Fibroblast of lung (primary cell): Measurements from ENCODE around the gene SLC25A25. TPM values are rescaled to one million over a fixed set of nuclear protein-coding genes. Genes with fewer than 3 reads are reported as not detected.
"Not testable (repeated sequence)": the region's sequence is repeated elsewhere in the genome, so short reads cannot be mapped to it uniquely, and the experiment has no call there.

Experiments used
- DNase-seq, 2 donors: peaks; one replicate each; pipeline versions ENCODE4 v3.0.0 to v3.0.0-alpha.2; 2010; ENCODE audit warnings: low read depth in 2 of 2
- H2AFZ ChIP-seq: 2 replicates; pipeline ENCODE4 v1.5.1; 2012; ENCODE audit warnings: low read length, control low read depth, inconsistent platforms
- H3K27ac ChIP-seq: 2 replicates; pipeline ENCODE4 v1.5.1; 2011; ENCODE audit warnings: low read length, control low read depth; ENCODE audit not compliant: insufficient read depth
- H3K27me3 ChIP-seq: 2 replicates; pipeline ENCODE4 v1.5.1; 2011; ENCODE audit warnings: mild to moderate bottlenecking, low read length; ENCODE audit not compliant: control insufficient read depth, insufficient read depth
- H3K36me3 ChIP-seq: 2 replicates; pipeline ENCODE4 v1.5.1; 2011; ENCODE audit warnings: low read length; ENCODE audit not compliant: control insufficient read depth, insufficient read depth
- H3K4me1 ChIP-seq: 2 replicates; pipeline ENCODE4 v1.5.1; 2011; ENCODE audit warnings: low read length; ENCODE audit not compliant: control insufficient read depth, insufficient read depth; ENCODE audit errors: extremely low read depth
- H3K4me2 ChIP-seq: 2 replicates; pipeline ENCODE4 v1.5.1; 2011; ENCODE audit warnings: low read length, control low read depth; ENCODE audit not compliant: insufficient read depth; ENCODE audit errors: extremely low read depth
- H3K4me3 ChIP-seq, 4 experiments: fragments of 200-600 bp in 1 of 4; sonication (generic) in 1 of 4; replicated peaks in 1 of 4; 2 replicates each; pipeline ENCODE4 v1.5.1; 2011 to 2016; ENCODE audit warnings: low read length in 4 of 4, low read depth in 3 of 4, mild to moderate bottlenecking in 3 of 4, control low read depth in 2 of 4, inconsistent platforms in 1 of 4, mixed read lengths in 1 of 4; ENCODE audit not compliant: insufficient read depth in 1 of 4; ENCODE audit errors: control extremely low read depth in 1 of 4
- H3K79me2 ChIP-seq: 2 replicates; pipeline ENCODE4 v1.5.1; 2012; ENCODE audit warnings: mild to moderate bottlenecking, low read length, inconsistent platforms; ENCODE audit not compliant: control insufficient read depth, insufficient read depth
- H3K9ac ChIP-seq: 2 replicates; pipeline ENCODE4 v1.5.1; 2011; ENCODE audit warnings: mild to moderate bottlenecking, low read length, control low read depth; ENCODE audit not compliant: insufficient read depth
- H3K9me3 ChIP-seq: 2 replicates; pipeline ENCODE4 v1.5.1; 2012; ENCODE audit warnings: low read depth, low read length; ENCODE audit not compliant: control insufficient read depth, insufficient read depth
- H4K20me1 ChIP-seq: 2 replicates; pipeline ENCODE4 v1.5.1; 2011; ENCODE audit warnings: low read length; ENCODE audit not compliant: control insufficient read depth, insufficient read depth; ENCODE audit errors: extremely low read depth
- EZH2 ChIP-seq: IDR thresholded peaks from 2 replicates; pipeline ENCODE4 v1.5.1; 2012; ENCODE audit warnings: low read length, control low read depth, mild to moderate bottlenecking; ENCODE audit errors: missing control alignments
- polyA plus RNA-seq, 2 donors: library from polyadenylated mRNA; depleted of rRNA in 1 of 2; stranded (reverse) in 1 of 2; unstranded in 1 of 2; fragments of >200 nt; gene quantifications; 2 replicates each; pipeline ENCODE4 v1.2.1, GENCODE V29; 2011 to 2012; ENCODE audit warnings: missing spikeins in 1 of 2
- total RNA-seq: library from RNA; depleted of rRNA; stranded (reverse); fragments of >200 nt; gene quantifications from 2 replicates; pipeline ENCODE4 v1.2.1, GENCODE V29; 2014
- TF ChIP-seq, protein P1 (sequence below), 2 donors: IDR thresholded peaks in 1 of 2; conservative IDR thresholded peaks in 1 of 2; 1 replicate in 1 of 2; 2 replicates in 1 of 2; pipeline ENCODE4 v1.5.1; 2011 to 2012; ENCODE audit warnings: low read length in 2 of 2, control low read depth in 1 of 2, inconsistent platforms in 1 of 2, low read depth in 1 of 2, mild to moderate bottlenecking in 1 of 2

SLC25A25 gene
- total and polyA plus RNA-seq, 2 donors (not counting 1 experiment from before 2014, with no cell fraction given) = 14.0 to 30.7 TPM

- H3K9me3 ChIP-seq = no peaks in the 10 kb centered on the region
- DNase-seq = no peak
- H3K9ac ChIP-seq = no peak overlapping the region
- H3K4me2 ChIP-seq = no peak overlapping the region
- TF ChIP-seq, protein P1, sequence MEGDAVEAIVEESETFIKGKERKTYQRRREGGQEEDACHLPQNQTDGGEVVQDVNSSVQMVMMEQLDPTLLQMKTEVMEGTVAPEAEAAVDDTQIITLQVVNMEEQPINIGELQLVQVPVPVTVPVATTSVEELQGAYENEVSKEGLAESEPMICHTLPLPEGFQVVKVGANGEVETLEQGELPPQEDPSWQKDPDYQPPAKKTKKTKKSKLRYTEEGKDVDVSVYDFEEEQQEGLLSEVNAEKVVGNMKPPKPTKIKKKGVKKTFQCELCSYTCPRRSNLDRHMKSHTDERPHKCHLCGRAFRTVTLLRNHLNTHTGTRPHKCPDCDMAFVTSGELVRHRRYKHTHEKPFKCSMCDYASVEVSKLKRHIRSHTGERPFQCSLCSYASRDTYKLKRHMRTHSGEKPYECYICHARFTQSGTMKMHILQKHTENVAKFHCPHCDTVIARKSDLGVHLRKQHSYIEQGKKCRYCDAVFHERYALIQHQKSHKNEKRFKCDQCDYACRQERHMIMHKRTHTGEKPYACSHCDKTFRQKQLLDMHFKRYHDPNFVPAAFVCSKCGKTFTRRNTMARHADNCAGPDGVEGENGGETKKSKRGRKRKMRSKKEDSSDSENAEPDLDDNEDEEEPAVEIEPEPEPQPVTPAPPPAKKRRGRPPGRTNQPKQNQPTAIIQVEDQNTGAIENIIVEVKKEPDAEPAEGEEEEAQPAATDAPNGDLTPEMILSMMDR (conservative IDR thresholded peaks at IDR 0.05 in 1 of 2, IDR thresholded peaks at IDR 0.05 in 1 of 2; ENCODE audit: low read depth in 1 of 2, low read length in 2 of 2) = no peak
- TF ChIP-seq EZH2 = no peak
- H3K27me3 ChIP-seq = peaks cover 2% of the 10 kb centered on the region
- no peaks in the 10 kb centered on the region for H3K79me2 ChIP-seq
- H4K20me1 ChIP-seq = no peaks in the 10 kb centered on the region
- H3K27ac ChIP-seq = no peak overlapping the region
- H3K4me1 ChIP-seq = no peaks in the 10 kb centered on the region
- H2AFZ ChIP-seq = no peak overlapping the region
- no peak overlapping the region for H3K4me3 ChIP-seq
- H3K36me3 ChIP-seq = no peaks in the 10 kb centered on the region
Measured at GRCh38 chr9:128042043-128042442, 26.0 kb upstream of the SLC25A25 start.

- no peaks in the 10 kb centered on the region for H4K20me1 ChIP-seq
- H3K79me2 ChIP-seq = no peaks in the 10 kb centered on the region
- no peak overlapping the region for H3K9ac ChIP-seq
- no peaks in the 10 kb centered on the region for H3K4me1 ChIP-seq
- DNase-seq = no peak
- H3K27me3 ChIP-seq = peaks cover 2% of the 10 kb centered on the region
- H3K4me3 ChIP-seq = no peak overlapping the region
- H3K4me2 ChIP-seq = no peak overlapping the region
- no peak overlapping the region for H2AFZ ChIP-seq
- H3K36me3 ChIP-seq = no peaks in the 10 kb centered on the region
- no peak overlapping the region for H3K27ac ChIP-seq
- TF ChIP-seq, protein P1 (conservative IDR thresholded peaks at IDR 0.05 in 1 of 2, IDR thresholded peaks at IDR 0.05 in 1 of 2; ENCODE audit: low read depth in 1 of 2, low read length in 2 of 2) = no peak
- no peak for TF ChIP-seq EZH2
- H3K9me3 ChIP-seq = no peaks in the 10 kb centered on the region
Measured at GRCh38 chr9:128043467-128043868, 24.6 kb upstream of the SLC25A25 start.

DNA sequence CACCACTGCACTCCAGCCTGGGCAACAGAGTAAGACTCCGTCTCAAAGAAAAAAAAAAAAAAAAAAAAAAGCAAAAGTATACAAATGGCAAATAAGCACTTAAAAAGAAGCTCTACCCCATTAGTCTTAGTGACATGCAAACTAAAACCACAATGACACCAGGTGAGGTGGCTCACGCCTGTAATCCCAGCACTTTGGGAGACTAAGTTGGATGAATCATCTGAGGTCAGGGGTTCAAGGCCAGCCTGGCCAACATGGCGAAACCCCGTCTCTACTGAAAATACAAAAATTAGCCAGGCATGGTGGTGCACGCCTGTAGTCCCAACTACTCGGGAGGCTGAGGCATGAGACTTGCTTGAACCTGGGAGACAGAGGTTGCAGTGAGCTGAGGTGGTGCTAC, 22.6 kb upstream of the SLC25A25 start:
- not testable (repeated sequence) for H3K27ac ChIP-seq, H3K79me2 ChIP-seq, H3K4me1 ChIP-seq, H3K27me3 ChIP-seq, H3K9me3 ChIP-seq, H3K4me2 ChIP-seq, H4K20me1 ChIP-seq, H3K9ac ChIP-seq, H3K36me3 ChIP-seq, DNase-seq, H3K4me3 ChIP-seq, H2AFZ ChIP-seq
